Thymus (tissue), 11 donors: ENCODE data around the gene LRRC4C. TPM values are rescaled to one million over a fixed set of nuclear protein-coding genes. Genes with fewer than 3 reads are reported as not detected.

Experiments used
- DNase-seq, 9 donors: peaks; one replicate each; pipeline ENCODE4 v3.0.0-alpha.2; 2013; ENCODE audit warnings: low spot score in 9 of 9, low read depth in 6 of 9, missing footprints in 1 of 9
- H3K27ac ChIP-seq, 2 donors: one replicate each; pipeline ENCODE4 v1.5.1; 2013; ENCODE audit warnings: control low read depth in 1 of 2, low read depth in 1 of 2, low read length in 1 of 2, mild to moderate bottlenecking in 1 of 2, moderate library complexity in 1 of 2
- H3K27me3 ChIP-seq, 2 donors: one replicate each; pipeline ENCODE4 v1.5.1; 2013; ENCODE audit warnings: low read length in 1 of 2; ENCODE audit not compliant: control insufficient read depth in 2 of 2, insufficient read depth in 1 of 2
- H3K36me3 ChIP-seq, 2 donors: one replicate each; pipeline ENCODE4 v1.5.1; 2013; ENCODE audit warnings: low read length in 1 of 2, mild to moderate bottlenecking in 1 of 2, moderate library complexity in 1 of 2; ENCODE audit not compliant: control insufficient read depth in 2 of 2, insufficient read depth in 2 of 2
- H3K4me1 ChIP-seq, 2 donors: one replicate each; pipeline ENCODE4 v1.5.1; 2013; ENCODE audit warnings: low read length in 2 of 2; ENCODE audit not compliant: control insufficient read depth in 2 of 2, insufficient read depth in 2 of 2
- H3K4me3 ChIP-seq, 2 donors: one replicate each; pipeline ENCODE4 v1.5.1; 2013; ENCODE audit warnings: low read length in 2 of 2, control low read depth in 1 of 2, mild to moderate bottlenecking in 1 of 2
- H3K9me3 ChIP-seq, 2 donors: one replicate each; pipeline ENCODE4 v1.5.1; 2013; ENCODE audit warnings: low read length in 1 of 2, mild to moderate bottlenecking in 1 of 2; ENCODE audit not compliant: control insufficient read depth in 2 of 2, insufficient read depth in 1 of 2
- WGBS: extraction: QIAGEN DNeasy Blood & Tissue Kit; methylation state at CpG from one replicate; pipeline ENCODE4 v1.1.7; 2013; 5-methylcytosine and 5-hydroxymethylcytosine counted together
- polyA plus RNA-seq: library from polyadenylated mRNA; stranded (reverse); fragments of 200-250 nt; gene quantifications from one replicate; pipeline ENCODE4 v1.2.3, GENCODE V29; 2013
- total RNA-seq: library from RNA; stranded (reverse); fragments of 120-200 nt; gene quantifications from one replicate; pipeline ENCODE4 v1.2.4, GENCODE V29; 2013
- donor health status: healthy.

The LRRC4C gene
- total and polyA plus RNA-seq, 2 donors: 0.30 to 1.6 TPM

GRCh38 chr11:41237382-41237781, 222.1 kb downstream of the LRRC4C start:
- 55% methylated on average over 6 of the region's 6 CpGs for WGBS
- DNase-seq: no peak
- H3K4me1 ChIP-seq: no peaks in the 10 kb centered on the region
- H3K9me3 ChIP-seq: no peaks in the 10 kb centered on the region
- H3K36me3 ChIP-seq: no peaks in the 10 kb centered on the region
- no peak overlapping the region for H3K4me3 ChIP-seq
- H3K27me3 ChIP-seq: no peaks in the 10 kb centered on the region
- H3K27ac ChIP-seq: no peak overlapping the region

GRCh38 chr11:41235668-41236067, 223.8 kb downstream of the LRRC4C start:
- WGBS: 92% methylated on average over 1 of the region's 1 CpG
- Histone ChIP-seq H3K36me3 (no peaks in the 10 kb centered on the region), H3K4me3 (no peak overlapping the region), H3K9me3 (no peaks in the 10 kb centered on the region), H3K27ac (no peak overlapping the region), H3K4me1 (no peaks in the 10 kb centered on the region), H3K27me3 (no peaks in the 10 kb centered on the region)
- no peak for DNase-seq

DNA sequence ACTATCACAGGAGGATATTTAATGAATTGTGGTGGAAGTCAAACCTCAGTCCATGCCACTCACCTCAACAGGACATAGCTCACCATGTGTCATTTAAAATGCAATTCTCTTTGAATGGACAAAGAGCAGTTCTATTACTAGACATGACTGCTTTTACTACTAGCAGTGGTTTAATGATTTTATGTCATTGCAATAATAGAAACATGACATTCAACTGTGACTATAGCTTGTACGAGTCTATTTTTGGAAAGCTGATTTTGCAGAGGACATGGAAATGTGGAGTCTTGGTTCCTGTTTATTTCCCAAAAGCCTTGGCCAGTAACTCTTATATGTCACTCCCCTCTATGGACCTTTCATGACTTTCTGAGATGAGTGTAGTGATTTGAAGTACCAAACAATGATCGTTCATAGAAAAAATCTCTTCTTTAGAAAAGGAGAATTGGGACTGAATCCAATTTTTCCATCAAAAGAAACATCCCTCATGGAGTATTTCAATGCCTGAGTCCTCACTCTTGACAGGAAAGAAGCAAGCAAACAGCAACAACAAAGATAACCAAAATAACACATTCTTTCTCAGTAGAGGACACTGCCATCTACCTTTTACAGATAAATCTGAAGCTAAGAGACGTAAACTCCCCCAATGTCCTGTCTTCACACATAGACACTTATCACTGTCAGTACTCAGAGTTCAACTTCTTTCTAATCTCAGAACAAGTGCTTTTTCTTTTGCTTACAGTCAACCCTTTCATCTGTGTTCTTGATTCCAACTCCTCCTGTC, 233.4 kb downstream of the LRRC4C start:
- no peak for DNase-seq
- Histone ChIP-seq H3K27ac (no peak overlapping the region), H3K4me1 (no peaks in the 10 kb centered on the region), H3K36me3 (no peaks in the 10 kb centered on the region), H3K4me3 (no peak overlapping the region), H3K27me3 (no peaks in the 10 kb centered on the region), H3K9me3 (no peaks in the 10 kb centered on the region)
- 85% methylated on average over 3 of the region's 3 CpGs for WGBS

- peak in 1 of 9 donors; percentile 5 for DNase-seq
- 94% methylated on average over 2 of the region's 2 CpGs for WGBS
- Histone ChIP-seq H3K27me3 (no peaks in the 10 kb centered on the region), H3K9me3 (no peaks in the 10 kb centered on the region), H3K27ac (no peak overlapping the region), H3K4me1 (no peaks in the 10 kb centered on the region), H3K36me3 (no peaks in the 10 kb centered on the region), H3K4me3 (no peak overlapping the region)
Observed at GRCh38 chr11:41222236-41222635, 237.2 kb downstream of the LRRC4C start.

GRCh38 chr11:41206388-41206787, 253.1 kb downstream of the LRRC4C start:
- Histone ChIP-seq H3K36me3 (no peaks in the 10 kb centered on the region), H3K4me1 (no peaks in the 10 kb centered on the region), H3K27ac (no peak overlapping the region), H3K4me3 (no peak overlapping the region), H3K27me3 (no peaks in the 10 kb centered on the region), H3K9me3 (peaks cover 0 to 3% of the 10 kb centered on the region in 2 donors)
- no peak for DNase-seq

GRCh38 chr11:41201156-41201555, 258.3 kb downstream of the LRRC4C start:
- WGBS: 3% methylated on average over 5 of the region's 5 CpGs
- no peaks in the 10 kb centered on the region for H3K9me3 ChIP-seq
- no peaks in the 10 kb centered on the region for H3K36me3 ChIP-seq
- no peaks in the 10 kb centered on the region for H3K4me1 ChIP-seq
- no peak for DNase-seq
- H3K27ac ChIP-seq: no peak overlapping the region
- H3K4me3 ChIP-seq: no peak overlapping the region
- H3K27me3 ChIP-seq: no peaks in the 10 kb centered on the region

DNA sequence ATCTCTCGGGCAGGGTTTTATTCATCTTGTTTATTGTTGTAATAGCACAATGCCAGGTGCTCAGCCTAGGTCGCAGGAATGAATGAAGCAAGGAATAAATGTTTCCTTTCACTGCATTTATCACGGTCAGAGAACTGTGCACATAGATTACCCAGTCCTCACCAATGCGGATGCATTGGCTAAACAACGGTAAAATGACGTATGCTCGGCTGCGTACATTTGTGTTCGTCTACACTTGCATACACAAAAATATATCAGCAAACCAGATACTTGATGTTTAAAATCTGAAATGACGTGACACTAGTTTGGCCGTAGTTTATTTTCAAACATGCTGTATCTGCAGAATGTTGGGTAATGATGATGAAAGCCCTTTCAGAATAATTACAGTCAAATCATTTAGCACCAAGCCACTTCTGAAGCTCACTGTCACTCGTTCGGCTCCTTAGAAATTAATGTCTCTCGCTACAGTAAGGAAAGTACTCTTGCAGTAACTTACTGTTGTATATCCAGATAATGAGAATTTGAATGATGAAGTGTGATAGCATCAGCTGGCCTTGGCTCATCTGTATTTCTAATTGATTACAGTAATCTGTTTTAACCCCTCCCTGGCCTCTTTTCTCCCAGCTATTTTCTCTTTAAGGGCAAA, 268.9 kb downstream of the LRRC4C start:
- WGBS: 92% methylated on average over 14 of the region's 14 CpGs
- H3K4me3 ChIP-seq: no peak overlapping the region
- no peaks in the 10 kb centered on the region for H3K27me3 ChIP-seq
- no peaks in the 10 kb centered on the region for H3K4me1 ChIP-seq
- DNase-seq: no peak
- H3K36me3 ChIP-seq: no peaks in the 10 kb centered on the region
- peaks cover 0 to 8% of the 10 kb centered on the region in 2 donors for H3K9me3 ChIP-seq
- no peak overlapping the region for H3K27ac ChIP-seq

DNA sequence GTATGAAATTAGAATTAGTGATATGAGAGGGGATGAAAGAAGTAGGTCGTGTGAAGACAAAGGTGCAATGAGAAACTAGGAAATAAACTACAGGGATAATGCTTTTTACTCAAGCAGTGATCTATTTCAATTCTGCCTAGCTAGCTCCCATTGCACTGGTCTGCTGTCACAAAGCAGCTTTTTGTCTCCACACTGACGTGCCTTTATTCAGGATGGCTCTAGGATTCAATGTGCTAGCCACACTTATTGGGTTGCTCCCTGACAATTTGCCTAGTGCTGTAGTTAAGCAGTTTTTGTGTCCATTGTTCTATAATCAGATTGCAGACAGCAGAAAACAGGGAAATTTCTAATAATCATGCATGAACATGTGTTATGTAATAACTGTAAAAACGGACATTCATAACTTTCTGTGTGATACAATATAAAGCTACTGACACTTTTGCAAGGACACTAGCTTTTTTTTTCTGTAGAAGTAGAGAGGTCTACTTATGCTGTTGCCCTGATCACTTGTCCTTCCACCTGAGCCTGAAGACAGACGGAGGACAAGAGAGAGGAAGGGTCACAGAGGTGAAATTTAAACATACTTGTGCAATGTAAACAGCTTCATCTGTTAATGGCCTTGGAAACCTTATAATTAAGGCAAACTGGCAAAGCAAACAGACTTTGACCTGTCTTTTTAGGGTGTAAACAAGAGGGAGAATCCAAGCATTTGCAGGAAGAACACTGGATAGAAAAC, 269.6 kb downstream of the LRRC4C start:
- H3K27ac ChIP-seq: no peak overlapping the region
- DNase-seq: no peak
- H3K9me3 ChIP-seq: peaks cover 0 to 8% of the 10 kb centered on the region in 2 donors
- H3K27me3 ChIP-seq: no peaks in the 10 kb centered on the region
- H3K36me3 ChIP-seq: no peaks in the 10 kb centered on the region
- H3K4me3 ChIP-seq: no peak overlapping the region
- WGBS: 82% methylated on average over 4 of the region's 4 CpGs
- no peaks in the 10 kb centered on the region for H3K4me1 ChIP-seq

DNA sequence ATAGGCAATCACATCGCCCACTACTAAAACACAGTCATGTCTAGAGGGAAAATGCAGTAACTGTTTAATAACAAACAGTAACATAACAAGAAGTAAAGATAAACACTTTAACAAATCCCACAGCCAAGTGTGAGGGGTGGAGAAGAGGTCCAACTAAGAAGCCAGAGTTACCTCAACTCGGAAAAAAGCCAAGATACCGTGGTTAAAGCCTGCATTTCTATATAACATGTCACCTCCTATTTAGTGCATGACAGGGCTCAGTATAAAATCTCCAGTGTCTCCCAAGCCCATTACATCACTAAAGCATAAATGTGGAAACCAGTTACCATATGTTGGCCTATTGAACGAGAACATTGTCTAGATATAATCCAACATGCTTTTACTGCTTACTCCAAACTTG, 281.7 kb downstream of the LRRC4C start:
- no peaks in the 10 kb centered on the region for H3K36me3 ChIP-seq
- no peak for DNase-seq
- no peak overlapping the region for H3K27ac ChIP-seq
- 92% methylated on average over 4 of the region's 4 CpGs for WGBS
- H3K4me3 ChIP-seq: no peak overlapping the region
- H3K4me1 ChIP-seq: no peaks in the 10 kb centered on the region
- H3K9me3 ChIP-seq: no peaks in the 10 kb centered on the region
- H3K27me3 ChIP-seq: no peaks in the 10 kb centered on the region
